GM13976 (cell line): ENCODE measurements around the gene CACNA2D3.
"Not testable (repeated sequence)": the region's sequence is repeated elsewhere in the genome, so short reads cannot be mapped to it uniquely, and the experiment has no call there.

Source experiments
- DNase-seq: peaks from one replicate; pipeline ENCODE4 v3.0.0; 2012; ENCODE audit warnings: low spot score
- CTCF ChIP-seq: IDR thresholded peaks from 2 replicates; pipeline ENCODE4 v1.5.1; 2012; ENCODE audit warnings: borderline replicate concordance, mild to moderate bottlenecking; ENCODE audit not compliant: insufficient read depth; ENCODE audit errors: extremely low read depth, missing control alignments, control extremely low read depth
- in situ Hi-C: fragments of 300-500 bp; cut with MboI; formaldehyde crosslinking; loops from one replicate; pipeline ENCODE4 v1.12.0; 2022; ENCODE audit warnings: low sequenced_read_pairs, mixed read lengths, inconsistent platforms; ENCODE audit not compliant: unreplicated experiment

CACNA2D3 gene

GRCh38 chr3:54445630-54446029, 323.3 kb downstream of the CACNA2D3 start:
- DNase-seq: no peak
- in situ Hi-C loops: no loop called here
- TF ChIP-seq CTCF: no peak

- no peak for DNase-seq
- TF ChIP-seq CTCF: no peak
- in situ Hi-C loops: no loop called here
These were observed 325.1 kb downstream of the CACNA2D3 start for GRCh38 chr3:54447427-54447826.

GRCh38 chr3:54454806-54455205, 332.5 kb downstream of the CACNA2D3 start:
- in situ Hi-C loops: no loop called here

GRCh38 chr3:54458357-54458756, 336.0 kb downstream of the CACNA2D3 start:
- DNase-seq: no peak
- in situ Hi-C loops: no loop called here
- TF ChIP-seq CTCF: no peak

More at GRCh38 chr3:54454806-54455205, 332.5 kb downstream of the CACNA2D3 start:
- DNase-seq: no peak
- no peak for TF ChIP-seq CTCF

DNA sequence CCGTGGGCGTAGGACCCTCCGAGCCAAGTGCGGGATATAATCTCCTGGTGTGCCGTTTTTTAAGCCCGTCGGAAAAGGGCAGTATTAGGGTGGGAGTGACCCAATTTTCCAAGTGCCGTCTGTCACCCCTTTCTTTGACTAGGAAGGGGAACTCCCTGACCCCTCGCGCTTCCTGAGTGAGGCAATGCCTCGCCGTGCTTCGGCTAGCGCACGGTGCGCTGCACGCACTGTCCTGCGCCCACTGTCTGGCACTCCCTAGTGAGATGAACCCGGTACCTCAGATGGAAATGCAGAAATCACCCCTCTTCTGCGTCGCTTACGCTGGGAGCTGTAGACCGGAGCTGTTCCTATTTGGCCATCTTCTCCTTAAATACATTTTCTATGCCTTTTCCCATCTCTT, 342.2 kb downstream of the CACNA2D3 start:
- DNase-seq, in situ Hi-C loops: not testable (repeated sequence)

DNA sequence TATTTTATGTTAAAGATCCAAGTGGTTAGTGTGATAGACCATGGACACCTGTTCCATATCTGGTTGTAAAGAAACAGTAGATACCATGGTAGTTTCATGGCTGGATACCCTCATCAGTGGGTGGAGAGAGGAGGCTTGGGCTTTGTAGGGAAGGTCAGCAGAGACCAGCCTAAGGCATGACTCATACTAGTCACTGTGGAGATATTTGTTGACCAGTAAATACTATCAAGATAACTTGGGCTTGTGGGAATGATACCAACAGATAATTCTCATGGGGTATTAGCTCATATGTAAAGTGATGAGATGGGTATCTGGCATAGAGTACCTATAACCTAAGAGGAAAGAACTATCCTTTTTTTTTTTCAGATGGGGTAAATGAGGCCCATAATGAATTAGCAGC, 354.5 kb downstream of the CACNA2D3 start:
- TF ChIP-seq CTCF: no peak
- in situ Hi-C loops: no loop called here

DNA sequence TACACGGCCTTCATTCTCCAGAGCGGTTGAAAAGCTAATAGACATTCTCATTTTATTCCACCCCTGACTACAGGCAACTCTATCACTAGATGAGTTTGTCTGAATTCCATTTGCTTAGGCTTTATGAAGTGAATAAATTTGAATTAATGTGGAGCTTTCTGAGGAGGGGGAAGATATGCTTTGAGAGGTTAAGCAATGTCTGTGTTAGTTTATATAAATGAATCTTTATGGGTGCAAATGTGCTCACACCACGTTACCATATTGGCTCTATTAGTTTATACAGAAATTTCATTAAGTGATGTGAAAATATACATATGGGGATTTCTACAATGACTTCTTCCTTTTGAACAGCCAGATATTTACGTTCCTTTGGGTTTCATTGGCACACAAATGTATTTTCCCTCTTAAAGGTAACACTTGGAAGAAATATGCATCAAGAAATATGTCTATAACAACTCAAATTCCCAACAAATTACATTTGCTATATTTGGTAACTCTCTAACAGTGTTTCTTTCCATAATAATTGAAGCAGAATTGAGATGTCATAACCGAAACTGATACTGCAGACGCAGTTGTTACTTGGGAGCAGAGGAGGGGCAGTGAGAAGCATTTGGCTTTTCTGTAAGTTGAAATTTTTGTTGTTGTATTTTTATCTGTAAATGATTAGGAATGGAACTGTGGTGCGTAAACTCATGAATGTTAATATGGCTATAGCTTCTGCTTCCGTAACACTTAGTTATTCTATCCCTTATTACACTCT, 359.4 kb downstream of the CACNA2D3 start:
- no peak for TF ChIP-seq CTCF
- DNase-seq: no peak
- in situ Hi-C loops: no loop called here

More for the DNA sequence above, 354.5 kb downstream of the CACNA2D3 start:
- DNase-seq: no peak
